Left ventricle myocardium inferior (tissue), 1 donor: Measurements from ENCODE around the gene OR4E2. TPM values are rescaled to one million over a fixed set of nuclear protein-coding genes. Genes with fewer than 3 reads are reported as not detected.

ENCODE experiments used
- DNase-seq: peaks from one replicate; pipeline ENCODE4 v3.0.0-alpha.2; 2020
- H3K27ac ChIP-seq: fragments of 200-600 bp; replicated peaks from 2 replicates; pipeline ENCODE4 v1.8.0; 2021
- H3K27me3 ChIP-seq: fragments of 200-600 bp; 2 replicates; pipeline ENCODE4 v1.8.0; 2021; ENCODE audit warnings: low read depth
- H3K36me3 ChIP-seq: fragments of 200-600 bp; 2 replicates; pipeline ENCODE4 v1.8.0; 2021
- H3K4me1 ChIP-seq: fragments of 200-600 bp; 2 replicates; pipeline ENCODE4 v1.8.0; 2021
- H3K4me3 ChIP-seq: fragments of 200-600 bp; 2 replicates; pipeline ENCODE4 v1.8.0; 2021; ENCODE audit warnings: mild to moderate bottlenecking, moderate library complexity
- H3K9me3 ChIP-seq: fragments of 200-600 bp; replicated peaks from 2 replicates; pipeline ENCODE4 v1.8.0; 2021
- CTCF ChIP-seq: fragments of 200-600 bp; IDR thresholded peaks from 2 replicates; pipeline ENCODE4 v1.8.0; 2021; ENCODE audit warnings: antibody characterized with exemption, mild to moderate bottlenecking, borderline replicate concordance
- intact Hi-C: fragments of 100-400 bp; cut with micrococcal nuclease; formaldehyde crosslinking; loops from one replicate; pipeline ENCODE4 v1.11.0; 2022
- total RNA-seq: library from RNA; stranded (reverse); fragmentation: NEBNext Ultra II Directional; extraction: Animal tissue kit (Norgen Biotek cat#: 25700); gene quantifications from one replicate; pipeline ENCODE4 v1.2.1, GENCODE V29; 2021
- donor health status: DM: no; HTN: yes; CAD: no; lungs with severe emphysema.

OR4E2 gene
- total RNA-seq, 1 donor from 2014 or later, result not detected

- Histone ChIP-seq H3K4me3 (no peak overlapping the region), H3K9me3 (peaks cover 10% of the 10 kb centered on the region), H3K27ac (no peak overlapping the region), H3K27me3 (peaks cover 7% of the 10 kb centered on the region), H3K4me1 (no peaks in the 10 kb centered on the region), H3K36me3 (no peaks in the 10 kb centered on the region)
- no peak for TF ChIP-seq CTCF
- no peak for DNase-seq
- intact Hi-C loops, result no loop called here
Observed at GRCh38 chr14:21631084-21631483, 22.6 kb upstream of the OR4E2 start.

GRCh38 chr14:21634840-21635239 lies 18.8 kb upstream of the OR4E2 start, which contains the start of gene OR10G2:
OR10G2 (minus strand) TSS chr14:21634940; CDS start chr14:21634842, 98 bp downstream.
- Histone ChIP-seq H3K4me1 (no peaks in the 10 kb centered on the region), H3K27me3 (no peaks in the 10 kb centered on the region), H3K36me3 (no peaks in the 10 kb centered on the region), H3K4me3 (no peak within 1 kb of the TSS), H3K9me3 (peaks cover 10% of the 10 kb centered on the region), H3K27ac (no peak within 1 kb of the TSS)
- no peak for TF ChIP-seq CTCF
- DNase-seq, result no peak
- intact Hi-C loops, result no loop called here

- intact Hi-C loops, result no loop called here
- H3K4me1 ChIP-seq, result no peaks in the 10 kb centered on the region
- no peak for TF ChIP-seq CTCF
- DNase-seq, result no peak
- H3K36me3 ChIP-seq, result no peaks in the 10 kb centered on the region
- peaks cover 11% of the 10 kb centered on the region for H3K27me3 ChIP-seq
- no peaks in the 10 kb centered on the region for H3K9me3 ChIP-seq
- no peak overlapping the region for H3K27ac ChIP-seq
- H3K4me3 ChIP-seq, result no peak overlapping the region
Observed at GRCh38 chr14:21642683-21643082, 11.0 kb upstream of the OR4E2 start.

GRCh38 chr14:21643407-21643806 lies 10.2 kb upstream of the OR4E2 start:
- Histone ChIP-seq H3K36me3 (no peaks in the 10 kb centered on the region), H3K4me3 (no peak overlapping the region), H3K4me1 (no peaks in the 10 kb centered on the region), H3K27me3 (peaks cover 11% of the 10 kb centered on the region), H3K9me3 (peaks cover 2% of the 10 kb centered on the region), H3K27ac (no peak overlapping the region)
- no peak for TF ChIP-seq CTCF
- intact Hi-C loops, result no loop called here
- no peak for DNase-seq

- H3K36me3 ChIP-seq, result no peaks in the 10 kb centered on the region
- H3K27me3 ChIP-seq, result peaks cover 11% of the 10 kb centered on the region
- peaks cover 5% of the 10 kb centered on the region for H3K4me1 ChIP-seq
- H3K27ac ChIP-seq, result no peak overlapping the region
- no peak for TF ChIP-seq CTCF
- H3K9me3 ChIP-seq, result peaks cover 18% of the 10 kb centered on the region
- intact Hi-C loops, result no loop called here
- DNase-seq, result no peak
- no peak overlapping the region for H3K4me3 ChIP-seq
Observed at GRCh38 chr14:21647380-21647779, 6.3 kb upstream of the OR4E2 start.
